H9 (cell line): ENCODE measurements around the gene TAF15. TPM values are rescaled to one million over a fixed set of nuclear protein-coding genes. Genes with fewer than 3 reads are reported as not detected.

Experiments
- DNase-seq: peaks from one replicate; pipeline ENCODE4 v3.0.0-alpha.2; 2017
- H2AFZ ChIP-seq: one replicate; pipeline ENCODE4 v1.6.1; 2013; ENCODE audit warnings: mild to moderate bottlenecking, low read length, control low read depth, moderate library complexity
- H2AK5ac ChIP-seq: 2 replicates; pipeline ENCODE4 v1.6.1; 2013; ENCODE audit warnings: low read length, control low read depth, mixed read lengths; ENCODE audit not compliant: insufficient read length
- H2BK120ac ChIP-seq: one replicate; pipeline ENCODE4 v1.6.1; 2013; ENCODE audit warnings: low read depth, mild to moderate bottlenecking, low read length, control low read depth, inconsistent platforms; ENCODE audit not compliant: poor library complexity, severe bottlenecking
- H2BK12ac ChIP-seq: 2 replicates; pipeline ENCODE4 v1.6.1; 2013; ENCODE audit warnings: low read length, control low read depth, mixed read lengths, low read depth; ENCODE audit not compliant: insufficient read length
- H2BK15ac ChIP-seq: 2 replicates; pipeline ENCODE4 v1.6.1; 2013; ENCODE audit warnings: low read depth, low read length, control low read depth
- H2BK20ac ChIP-seq: one replicate; pipeline ENCODE4 v1.6.1; 2013; ENCODE audit warnings: low read depth, mild to moderate bottlenecking, low read length, control low read depth, inconsistent platforms; ENCODE audit not compliant: poor library complexity, severe bottlenecking
- H2BK5ac ChIP-seq: 2 replicates; pipeline ENCODE4 v1.6.1; 2013; ENCODE audit warnings: low read length, control low read depth, mixed read lengths; ENCODE audit not compliant: insufficient read length
- H3K14ac ChIP-seq: 2 replicates; pipeline ENCODE4 v1.6.1; 2013; ENCODE audit warnings: low read length, control low read depth; ENCODE audit not compliant: insufficient read depth
- H3K18ac ChIP-seq: 2 replicates; pipeline ENCODE4 v1.6.1; 2013; ENCODE audit warnings: low read depth, mild to moderate bottlenecking, mixed read lengths, low read length, control low read depth; ENCODE audit not compliant: insufficient read length
- H3K23ac ChIP-seq: 2 replicates; pipeline ENCODE4 v1.6.1; 2013; ENCODE audit warnings: low read length, control low read depth, mixed read lengths, low read depth; ENCODE audit not compliant: insufficient read length
- H3K23me2 ChIP-seq: 2 replicates; pipeline ENCODE4 v1.6.1; 2013; ENCODE audit warnings: low read depth, mild to moderate bottlenecking, mixed read lengths, low read length, control low read depth; ENCODE audit not compliant: insufficient read length, poor library complexity, severe bottlenecking
- H3K27ac ChIP-seq: 2 replicates; pipeline ENCODE4 v1.5.1; 2013; ENCODE audit warnings: low read length, control low read depth, mixed read lengths, low read depth; ENCODE audit not compliant: insufficient read length
- H3K27me3 ChIP-seq: 2 replicates; pipeline ENCODE4 v1.6.1; 2013; ENCODE audit warnings: low read length, control low read depth, inconsistent platforms; ENCODE audit not compliant: insufficient read depth
- H3K4ac ChIP-seq: 2 replicates; pipeline ENCODE4 v1.6.1; 2013; ENCODE audit warnings: low read depth, mild to moderate bottlenecking, control low read depth, inconsistent platforms, low read length, moderate library complexity
- H3K4me1 ChIP-seq: 2 replicates; pipeline ENCODE4 v1.6.1; 2013; ENCODE audit warnings: low read length, control low read depth, inconsistent platforms; ENCODE audit not compliant: insufficient read depth
- H3K4me2 ChIP-seq: 2 replicates; pipeline ENCODE4 v1.6.1; 2013; ENCODE audit warnings: low read length, control low read depth, mixed read lengths; ENCODE audit not compliant: insufficient read length, insufficient read depth
- H3K56ac ChIP-seq: 2 replicates; pipeline ENCODE4 v1.6.1; 2013; ENCODE audit warnings: low read depth, mild to moderate bottlenecking, mixed read lengths, low read length, control low read depth; ENCODE audit not compliant: insufficient read length
- H3K79me1 ChIP-seq: 2 replicates; pipeline ENCODE4 v1.6.1; 2013; ENCODE audit warnings: low read depth, mild to moderate bottlenecking, moderate library complexity, low read length, control low read depth, inconsistent platforms; ENCODE audit not compliant: insufficient read depth, poor library complexity, severe bottlenecking
- H3K79me2 ChIP-seq: 2 replicates; pipeline ENCODE4 v1.6.1; 2013; ENCODE audit warnings: low read length, control low read depth, inconsistent platforms; ENCODE audit not compliant: insufficient read depth
- H3K9ac ChIP-seq: 2 replicates; pipeline ENCODE4 v1.6.1; 2013; ENCODE audit warnings: low read length, control low read depth, mixed read lengths; ENCODE audit not compliant: insufficient read length; ENCODE audit errors: extremely low read depth
- H3K9me3 ChIP-seq: one replicate; pipeline ENCODE4 v1.6.1; 2013; ENCODE audit warnings: low read depth, low read length, inconsistent platforms; ENCODE audit not compliant: control insufficient read depth
- H3T11ph ChIP-seq: one replicate; pipeline ENCODE4 v1.6.1; 2013; ENCODE audit warnings: mild to moderate bottlenecking, low read length, control low read depth, inconsistent platforms
- H4K20me1 ChIP-seq: one replicate; pipeline ENCODE4 v1.6.1; 2013; ENCODE audit not compliant: control insufficient read depth, insufficient read length, insufficient read depth
- H4K5ac ChIP-seq: 2 replicates; pipeline ENCODE4 v1.6.1; 2013; ENCODE audit warnings: low read depth, mild to moderate bottlenecking, mixed read lengths, low read length, control low read depth; ENCODE audit not compliant: insufficient read length
- H4K8ac ChIP-seq: replicated peaks from 2 replicates; pipeline ENCODE4 v1.6.1; 2013; ENCODE audit warnings: low read length, control low read depth, mixed read lengths, low read depth; ENCODE audit not compliant: insufficient read length
- H4K91ac ChIP-seq: 2 replicates; pipeline ENCODE4 v1.6.1; 2013; ENCODE audit warnings: low read depth, mild to moderate bottlenecking, moderate library complexity, mixed read lengths, low read length, control low read depth; ENCODE audit not compliant: insufficient read length
- H3K27ac Mint-ChIP-seq, 3 experiments: 2 replicates in 2 of 3; 3 replicates in 1 of 3; pipeline ENCODE4 v1.8.0; 2020 to 2021; ENCODE audit warnings: mixed read lengths in 3 of 3, mild to moderate bottlenecking in 1 of 3, moderate library complexity in 1 of 3
- H3K27me3 Mint-ChIP-seq: 2 replicates; pipeline ENCODE4 v1.8.0; 2021; ENCODE audit warnings: low read depth, mild to moderate bottlenecking, moderate library complexity, mixed read lengths
- H3K36me3 Mint-ChIP-seq, 3 experiments: 2 replicates in 2 of 3; 3 replicates in 1 of 3; pipeline ENCODE4 v1.8.0; 2020 to 2021; ENCODE audit warnings: low read depth in 3 of 3, mixed read lengths in 3 of 3; ENCODE audit not compliant: insufficient read depth in 1 of 3
- H3K4me1 Mint-ChIP-seq, 2 experiments: 2 replicates each; pipeline ENCODE4 v1.8.0; 2020; ENCODE audit warnings: mixed read lengths in 2 of 2
- H3K4me3 Mint-ChIP-seq, 2 experiments: 2 replicates in 1 of 2; 3 replicates in 1 of 2; pipeline ENCODE4 v1.8.0; 2020 to 2021; ENCODE audit warnings: mild to moderate bottlenecking in 2 of 2, mixed read lengths in 2 of 2, moderate library complexity in 1 of 2
- H3K9me3 Mint-ChIP-seq, 2 experiments: 2 replicates in 1 of 2; 3 replicates in 1 of 2; pipeline ENCODE4 v1.8.0; 2020; ENCODE audit warnings: mild to moderate bottlenecking in 2 of 2, mixed read lengths in 2 of 2, moderate library complexity in 1 of 2
- WGBS: extraction: QIAGEN DNeasy Blood & Tissue Kit; methylation state at CpG from one replicate; pipeline ENCODE4 v1.1.7; 2013; ENCODE audit warnings: missing lambda C conversion rate, low lambda C conversion rate, mixed read lengths; ENCODE audit not compliant: insufficient read length; ENCODE audit errors: extremely low coverage; 5-methylcytosine and 5-hydroxymethylcytosine counted together
- total RNA-seq: library from RNA; stranded (reverse); gene quantifications from 2 replicates; pipeline ENCODE4 v1.2.1, GENCODE V29; 2021
- TF ChIP-seq, protein P1 (sequence below): fragments of 200-600 bp; sonication (generic); conservative IDR thresholded peaks from 3 replicates; pipeline ENCODE4 v1.8.0; 2021; ENCODE audit warnings: antibody characterized with exemption, mild to moderate bottlenecking

TAF15 gene
- total RNA-seq, 1 experiment from 2014 or later = 304 TPM

- H2BK120ac ChIP-seq = no peak overlapping the region
- no peaks in the 10 kb centered on the region for H3K4me1 ChIP-seq
- H3K27me3 ChIP-seq = no peaks in the 10 kb centered on the region
- no peak overlapping the region for H4K91ac ChIP-seq
- no peak overlapping the region for H4K5ac ChIP-seq
- TF ChIP-seq, protein P1, sequence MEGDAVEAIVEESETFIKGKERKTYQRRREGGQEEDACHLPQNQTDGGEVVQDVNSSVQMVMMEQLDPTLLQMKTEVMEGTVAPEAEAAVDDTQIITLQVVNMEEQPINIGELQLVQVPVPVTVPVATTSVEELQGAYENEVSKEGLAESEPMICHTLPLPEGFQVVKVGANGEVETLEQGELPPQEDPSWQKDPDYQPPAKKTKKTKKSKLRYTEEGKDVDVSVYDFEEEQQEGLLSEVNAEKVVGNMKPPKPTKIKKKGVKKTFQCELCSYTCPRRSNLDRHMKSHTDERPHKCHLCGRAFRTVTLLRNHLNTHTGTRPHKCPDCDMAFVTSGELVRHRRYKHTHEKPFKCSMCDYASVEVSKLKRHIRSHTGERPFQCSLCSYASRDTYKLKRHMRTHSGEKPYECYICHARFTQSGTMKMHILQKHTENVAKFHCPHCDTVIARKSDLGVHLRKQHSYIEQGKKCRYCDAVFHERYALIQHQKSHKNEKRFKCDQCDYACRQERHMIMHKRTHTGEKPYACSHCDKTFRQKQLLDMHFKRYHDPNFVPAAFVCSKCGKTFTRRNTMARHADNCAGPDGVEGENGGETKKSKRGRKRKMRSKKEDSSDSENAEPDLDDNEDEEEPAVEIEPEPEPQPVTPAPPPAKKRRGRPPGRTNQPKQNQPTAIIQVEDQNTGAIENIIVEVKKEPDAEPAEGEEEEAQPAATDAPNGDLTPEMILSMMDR = no peak
- no peak overlapping the region for H3K4me2 ChIP-seq
- Mint-ChIP-seq H3K4me3 (no peak overlapping the region), H3K27me3 (no peaks in the 10 kb centered on the region), H3K4me1 (no peaks in the 10 kb centered on the region), H3K36me3 (peaks cover 63 to 86% (median 82%) of the 10 kb centered on the region in 3 experiments; a peak in 6 of 7 replicates), H3K27ac (no peak overlapping the region), H3K9me3 (no peaks in the 10 kb centered on the region)
- no peak overlapping the region for H2AFZ ChIP-seq
- no peak overlapping the region for H3K14ac ChIP-seq
- no peak overlapping the region for H3K27ac ChIP-seq
- H3K79me2 ChIP-seq = peaks cover 3% of the 10 kb centered on the region; the same call in 1 of the 2 replicates
- no peak overlapping the region for H2BK15ac ChIP-seq
- 100% methylated on average over 1 of the region's 2 CpGs for whole genome bisulfite sequencing
- DNase-seq = no peak
- H3K23ac ChIP-seq = no peak overlapping the region
- H3K23me2 ChIP-seq = no peaks in the 10 kb centered on the region
- no peak overlapping the region for H2BK12ac ChIP-seq
- H2BK20ac ChIP-seq = no peak overlapping the region
- no peak overlapping the region for H3K9ac ChIP-seq
- peaks cover 2% of the 10 kb centered on the region for H3K79me1 ChIP-seq
- H2AK5ac ChIP-seq = no peak overlapping the region
- no peaks in the 10 kb centered on the region for H4K20me1 ChIP-seq
- no peak overlapping the region for H4K8ac ChIP-seq
- no peak overlapping the region for H3T11ph ChIP-seq
- no peak overlapping the region for H3K4ac ChIP-seq
- H3K56ac ChIP-seq = no peak overlapping the region
- no peaks in the 10 kb centered on the region for H3K9me3 ChIP-seq
- no peak overlapping the region for H3K18ac ChIP-seq
- no peak overlapping the region for H2BK5ac ChIP-seq
Observed at GRCh38 chr17:35821308-35821707, 12.0 kb downstream of the TAF15 start.
